Measurements from ENCODE around the gene PTEN. TPM values are rescaled to one million over a fixed set of nuclear protein-coding genes. Genes with fewer than 3 reads are reported as not detected.

The PTEN gene
- total and polyA plus RNA-seq, 2 experiments from 2014 or later, result 30.4 to 66.1 TPM

GRCh38 chr10:87991946-87992345 is 128.5 kb downstream of the PTEN start:
- H3K27ac ChIP-seq, result no peak overlapping the region
- no peak for TF ChIP-seq CTCF (IDR thresholded peaks at IDR 0.05; ENCODE audit: low read depth, low read length)
- H3K9me3 ChIP-seq (ENCODE audit: low read depth), result no peaks in the 10 kb centered on the region
- no peaks in the 10 kb centered on the region for H3K27me3 ChIP-seq
- no peaks in the 10 kb centered on the region for H3K36me3 ChIP-seq
- peak in 1 of 2 donors; percentile 61 for DNase-seq (ENCODE audit: low read depth in 1 of 2, low spot score in 1 of 2)
- H3K4me3 ChIP-seq, result no peak overlapping the region
- H3K4me1 ChIP-seq (ENCODE audit: low read depth), result peaks cover 7% of the 10 kb centered on the region

GRCh38 chr10:88004451-88004850 is 141.0 kb downstream of the PTEN start:
- Histone ChIP-seq H3K27me3 (no peaks in the 10 kb centered on the region), H3K4me1 (ENCODE audit: low read depth) (no peaks in the 10 kb centered on the region), H3K9me3 (ENCODE audit: low read depth) (no peaks in the 10 kb centered on the region), H3K27ac (no peak overlapping the region), H3K36me3 (no peaks in the 10 kb centered on the region), H3K4me3 (no peak overlapping the region)
- TF ChIP-seq CTCF (IDR thresholded peaks at IDR 0.05; ENCODE audit: low read depth, low read length), result no peak
- peak in 1 of 2 donors; percentile 66 for DNase-seq (ENCODE audit: low read depth in 1 of 2, low spot score in 1 of 2)

- Histone ChIP-seq H3K4me1 (ENCODE audit: low read depth) (no peaks in the 10 kb centered on the region), H3K27ac (no peak overlapping the region), H3K9me3 (ENCODE audit: low read depth) (no peaks in the 10 kb centered on the region), H3K36me3 (no peaks in the 10 kb centered on the region), H3K4me3 (no peak overlapping the region), H3K27me3 (no peaks in the 10 kb centered on the region)
- DNase-seq (ENCODE audit: low read depth in 1 of 2, low spot score in 1 of 2), result no peak
- no peak for TF ChIP-seq CTCF (IDR thresholded peaks at IDR 0.05; ENCODE audit: low read depth, low read length)
Observed at GRCh38 chr10:88006261-88006660, 142.8 kb downstream of the PTEN start.

GRCh38 chr10:88008866-88009470 is 145.5 kb downstream of the PTEN start:
- H3K36me3 ChIP-seq, result no peaks in the 10 kb centered on the region
- no peaks in the 10 kb centered on the region for H3K4me1 ChIP-seq (ENCODE audit: low read depth)
- no peak overlapping the region for H3K4me3 ChIP-seq
- DNase-seq (ENCODE audit: low read depth in 1 of 2, low spot score in 1 of 2), result no peak
- H3K27ac ChIP-seq, result no peak overlapping the region
- H3K9me3 ChIP-seq (ENCODE audit: low read depth), result no peaks in the 10 kb centered on the region
- no peaks in the 10 kb centered on the region for H3K27me3 ChIP-seq
- no peak for TF ChIP-seq CTCF (IDR thresholded peaks at IDR 0.05; ENCODE audit: low read depth, low read length)

GRCh38 chr10:88012641-88013040 is 149.2 kb downstream of the PTEN start:
- Histone ChIP-seq H3K4me1 (ENCODE audit: low read depth) (no peaks in the 10 kb centered on the region), H3K36me3 (no peaks in the 10 kb centered on the region), H3K27me3 (no peaks in the 10 kb centered on the region), H3K27ac (no peak overlapping the region), H3K4me3 (no peak overlapping the region), H3K9me3 (ENCODE audit: low read depth) (no peaks in the 10 kb centered on the region)
- DNase-seq (ENCODE audit: low read depth in 1 of 2, low spot score in 1 of 2), result no peak
- TF ChIP-seq CTCF (IDR thresholded peaks at IDR 0.05; ENCODE audit: low read depth, low read length), result no peak
